HL-60/S4 treated with phorbol 12-myristate 13-acetate at 8.2 ng/mL for 4 days and 3 days (cell line): ENCODE data around the gene KAT14.
"Not testable (repeated sequence)": the region's sequence is repeated elsewhere in the genome, so short reads cannot be mapped to it uniquely, and the experiment has no call there.

Experiments used
- in situ Hi-C: fragments of 300-500 bp; cut with MboI; formaldehyde crosslinking; loops from 2 replicates; pipeline ENCODE4 v1.15.0; 2022; ENCODE audit warnings: low sequenced_read_pairs

The KAT14 gene, protein sequence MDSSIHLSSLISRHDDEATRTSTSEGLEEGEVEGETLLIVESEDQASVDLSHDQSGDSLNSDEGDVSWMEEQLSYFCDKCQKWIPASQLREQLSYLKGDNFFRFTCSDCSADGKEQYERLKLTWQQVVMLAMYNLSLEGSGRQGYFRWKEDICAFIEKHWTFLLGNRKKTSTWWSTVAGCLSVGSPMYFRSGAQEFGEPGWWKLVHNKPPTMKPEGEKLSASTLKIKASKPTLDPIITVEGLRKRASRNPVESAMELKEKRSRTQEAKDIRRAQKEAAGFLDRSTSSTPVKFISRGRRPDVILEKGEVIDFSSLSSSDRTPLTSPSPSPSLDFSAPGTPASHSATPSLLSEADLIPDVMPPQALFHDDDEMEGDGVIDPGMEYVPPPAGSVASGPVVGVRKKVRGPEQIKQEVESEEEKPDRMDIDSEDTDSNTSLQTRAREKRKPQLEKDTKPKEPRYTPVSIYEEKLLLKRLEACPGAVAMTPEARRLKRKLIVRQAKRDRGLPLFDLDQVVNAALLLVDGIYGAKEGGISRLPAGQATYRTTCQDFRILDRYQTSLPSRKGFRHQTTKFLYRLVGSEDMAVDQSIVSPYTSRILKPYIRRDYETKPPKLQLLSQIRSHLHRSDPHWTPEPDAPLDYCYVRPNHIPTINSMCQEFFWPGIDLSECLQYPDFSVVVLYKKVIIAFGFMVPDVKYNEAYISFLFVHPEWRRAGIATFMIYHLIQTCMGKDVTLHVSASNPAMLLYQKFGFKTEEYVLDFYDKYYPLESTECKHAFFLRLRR

DNA sequence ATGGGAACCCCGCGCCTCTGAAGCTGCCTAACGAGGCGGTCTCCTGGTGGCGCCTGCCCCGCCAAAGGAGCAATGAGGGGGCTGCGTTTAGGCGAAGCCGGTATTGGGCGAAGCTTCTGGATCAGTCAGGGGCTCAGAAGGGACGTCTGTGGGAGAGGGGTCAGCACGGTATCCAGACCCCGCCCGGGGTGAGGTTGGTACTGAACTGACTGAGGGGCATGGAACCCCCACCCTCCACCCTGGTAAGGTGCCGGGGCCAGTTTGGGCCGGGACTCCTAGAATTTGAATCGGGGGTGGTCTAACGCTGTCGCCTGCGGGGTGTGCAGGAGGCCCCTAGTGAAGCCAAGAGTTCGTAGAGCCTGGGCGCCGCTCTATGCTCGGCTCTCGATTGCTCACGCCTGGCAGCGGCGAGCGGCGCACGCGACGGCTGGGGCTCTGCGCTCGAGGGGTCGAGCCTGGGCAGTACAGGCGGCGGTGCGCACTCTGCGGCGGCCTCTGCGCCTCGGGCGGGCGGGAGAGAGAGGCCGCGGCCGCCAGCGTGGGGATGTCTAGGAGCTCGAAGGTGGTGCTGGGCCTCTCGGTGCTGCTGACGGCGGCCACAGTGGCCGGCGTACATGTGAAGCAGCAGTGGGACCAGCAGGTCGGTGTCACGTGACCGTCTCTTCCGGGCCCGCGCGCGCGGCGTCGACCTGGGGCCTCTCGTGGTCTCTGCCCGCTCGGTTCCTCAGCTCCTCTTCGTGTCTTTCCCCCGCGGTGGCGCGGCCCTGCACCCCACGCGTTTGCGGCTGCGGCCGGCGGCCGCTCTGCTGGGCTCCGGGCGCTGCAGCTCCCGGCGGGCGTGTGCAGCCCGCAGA lies at the start of gene KAT14, which contains the start of gene PET117:
Gene KAT14 (plus strand): TSS at position 452 of the 854 bp plus-strand sequence. CDS start 4,798 bp downstream, outside the sequence.
Gene PET117 (plus strand): TSS at position 452 of the 854 bp plus-strand sequence. CDS start 93 bp downstream, at position 545.
- in situ Hi-C loops = no loop called here

DNA sequence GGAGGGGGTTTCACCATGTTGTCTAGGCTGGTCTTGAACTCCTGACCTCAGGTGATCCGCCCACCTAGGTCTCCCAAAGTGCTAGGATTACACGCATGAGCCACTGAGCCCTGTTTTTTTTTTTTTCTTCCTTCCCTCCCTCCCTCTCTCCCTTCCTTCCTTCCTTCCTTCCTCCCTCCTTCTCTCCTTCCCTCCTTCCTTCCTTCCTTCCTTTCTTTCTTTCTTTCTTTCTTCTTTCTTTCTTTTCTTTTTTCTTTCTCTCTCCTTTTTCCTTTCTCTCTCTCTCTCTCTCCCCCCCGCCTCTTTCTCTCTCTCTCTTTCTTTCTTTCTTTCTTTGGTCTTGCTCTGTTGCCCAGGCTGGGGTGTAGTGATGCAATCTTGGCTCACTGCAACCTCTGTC lies 49.4 kb upstream of the KAT14 start:
- in situ Hi-C loops = not testable (repeated sequence)

DNA sequence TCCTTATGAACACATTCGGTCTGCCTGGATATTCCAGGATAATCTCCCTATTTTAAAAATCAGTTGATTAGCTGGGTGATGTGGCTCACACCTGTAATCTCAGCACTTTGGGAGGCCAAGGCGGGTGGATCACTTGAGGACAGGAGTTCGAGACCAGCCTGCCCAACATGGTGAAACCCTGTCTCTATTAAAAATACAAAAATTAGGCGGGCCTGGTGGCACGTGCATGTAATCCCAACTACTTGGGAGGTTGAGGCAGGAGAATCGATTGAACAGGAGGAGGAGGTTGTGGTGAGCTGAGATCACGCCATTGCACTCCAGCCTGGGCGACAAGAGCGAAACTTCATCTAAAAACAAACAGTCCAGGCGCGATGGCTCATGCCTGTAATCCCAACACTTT lies 48.8 kb upstream of the KAT14 start:
- in situ Hi-C loops = not testable (repeated sequence)

DNA sequence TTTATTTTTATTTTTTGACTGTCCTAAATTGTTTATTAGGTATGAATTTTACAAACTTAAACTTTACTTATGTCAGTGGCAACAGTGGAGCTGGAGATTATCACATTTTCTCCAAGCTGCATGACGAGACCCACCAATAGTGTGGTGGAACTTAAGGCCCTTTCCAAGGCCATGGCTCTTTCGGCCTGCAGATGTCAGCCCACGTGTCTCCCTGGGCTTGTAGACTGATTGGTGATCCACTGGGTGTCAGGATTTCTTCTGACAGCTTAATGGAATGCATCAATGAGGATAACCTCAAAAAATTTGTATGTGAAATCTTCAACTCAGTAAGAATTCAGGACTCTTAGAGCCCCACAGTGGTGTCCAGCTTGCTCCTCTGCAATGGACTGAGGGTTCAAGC lies 47.6 kb upstream of the KAT14 start:
- in situ Hi-C loops = no loop called here

DNA sequence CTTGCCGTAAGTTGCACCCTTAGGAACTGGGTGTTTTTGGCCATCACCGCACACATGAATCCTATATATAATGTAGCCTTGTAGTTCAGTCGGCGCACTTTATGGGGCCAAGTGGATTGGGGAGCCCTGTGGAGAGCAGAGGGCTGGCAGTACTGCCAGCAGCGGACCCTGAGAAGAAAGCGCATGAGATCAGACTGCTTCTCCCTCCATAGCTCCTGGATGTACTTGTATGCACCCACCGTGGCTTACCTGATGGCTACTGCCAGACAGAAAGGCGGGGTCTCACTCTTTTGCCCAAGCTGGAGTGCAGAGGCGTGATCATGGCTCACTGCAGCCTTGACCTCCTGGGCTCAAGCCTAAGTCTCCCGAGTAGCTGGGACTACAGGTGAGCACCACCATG lies 47.2 kb upstream of the KAT14 start:
- in situ Hi-C loops = no loop called here

DNA sequence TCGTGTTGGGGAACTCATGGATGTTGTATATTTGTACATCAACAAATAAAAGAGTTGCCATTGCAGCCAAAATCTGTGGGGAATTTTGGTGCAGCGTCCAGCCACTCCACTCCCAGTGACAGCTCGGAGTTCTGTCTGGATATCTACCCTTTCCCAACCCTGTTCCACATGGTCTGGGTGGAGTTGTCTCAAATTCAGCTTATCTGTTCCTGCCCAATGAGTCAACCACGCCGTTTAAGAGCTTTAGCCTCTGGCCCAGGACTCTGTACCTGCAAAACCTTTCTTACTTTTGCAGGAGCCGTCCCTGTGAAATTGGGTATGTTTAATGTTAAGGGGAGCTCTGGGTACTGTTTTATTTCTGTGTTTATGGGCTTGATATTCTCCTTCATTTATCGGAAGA lies 46.0 kb upstream of the KAT14 start:
- in situ Hi-C loops = no loop called here

DNA sequence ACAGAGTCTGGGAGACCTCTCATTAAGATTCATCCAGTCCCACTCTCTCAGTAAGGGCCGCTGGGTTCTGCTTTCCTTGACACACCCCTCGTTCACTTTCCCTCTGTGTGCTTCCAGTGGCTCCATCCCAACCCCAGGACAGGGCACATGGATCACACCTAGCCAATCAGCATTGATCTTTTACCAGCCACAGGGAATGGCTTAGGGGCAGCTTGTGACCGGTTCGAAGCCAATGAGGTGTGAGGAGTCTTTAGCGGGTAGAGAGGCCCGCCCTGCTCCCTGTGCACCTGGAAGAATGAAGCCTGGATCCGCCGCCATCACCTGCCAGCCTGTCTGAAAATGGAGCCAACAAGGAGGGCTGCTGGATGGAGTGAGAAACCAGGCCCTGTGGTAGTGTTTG lies 44.8 kb upstream of the KAT14 start:
- in situ Hi-C loops = no loop called here

DNA sequence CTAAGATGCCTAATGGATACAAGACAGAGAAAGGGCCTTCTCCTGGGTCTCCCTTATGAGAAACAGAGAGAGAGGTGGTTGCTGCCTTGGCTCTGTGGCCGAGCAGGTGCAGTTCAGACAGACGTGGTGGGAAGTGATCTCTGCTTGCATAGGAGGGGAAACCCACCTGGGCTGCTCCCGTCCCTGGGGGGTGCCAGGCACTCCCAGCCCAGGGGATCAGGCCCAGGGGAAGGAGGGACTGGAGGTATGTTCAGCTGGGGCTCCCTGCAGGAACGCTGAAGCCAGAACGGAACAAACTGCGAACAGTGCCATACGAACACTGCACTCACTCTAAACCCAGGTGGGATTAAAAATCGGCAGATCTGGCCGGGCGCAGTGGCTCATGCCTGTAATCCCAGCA lies 44.3 kb upstream of the KAT14 start:
- in situ Hi-C loops = no loop called here

DNA sequence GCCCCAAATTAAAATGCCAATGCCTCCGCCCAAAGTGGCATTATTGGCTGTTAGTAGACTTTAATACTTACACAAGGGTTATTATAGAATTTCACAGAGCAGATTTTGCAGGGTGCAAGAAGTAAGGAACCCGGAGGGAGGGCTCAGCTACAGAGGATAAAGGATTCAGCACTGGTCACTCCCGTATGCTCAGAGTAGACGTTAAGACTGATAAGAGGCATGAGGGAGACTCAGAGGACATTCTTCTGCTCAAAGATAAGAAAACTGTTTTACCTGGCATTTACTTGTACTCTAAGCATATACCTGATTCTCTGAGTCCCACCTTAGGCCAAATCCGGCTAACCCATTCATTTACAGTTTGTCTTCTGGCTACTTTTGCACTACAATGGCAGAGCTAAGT lies 43.5 kb upstream of the KAT14 start:
- in situ Hi-C loops = no loop called here

DNA sequence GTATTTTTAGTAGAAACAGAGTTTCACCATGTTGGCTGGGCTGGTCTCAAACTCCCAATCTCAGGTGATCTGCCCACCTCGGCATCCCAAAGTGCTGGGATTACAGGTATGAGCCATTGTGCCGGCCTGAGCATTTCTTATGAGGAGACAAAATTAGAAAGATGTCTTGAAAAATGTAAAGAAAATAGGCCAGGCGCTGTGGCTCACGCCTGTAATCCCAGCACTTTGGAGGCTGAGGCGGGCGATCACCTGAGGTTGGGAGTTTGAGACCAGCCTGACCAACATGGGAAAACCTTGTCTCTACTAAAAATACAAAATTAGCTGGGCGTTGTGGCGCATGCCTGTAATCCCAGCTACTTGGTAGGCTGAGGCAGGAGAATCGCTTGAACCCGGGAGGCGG lies 37.1 kb upstream of the KAT14 start:
- in situ Hi-C loops = not testable (repeated sequence)

DNA sequence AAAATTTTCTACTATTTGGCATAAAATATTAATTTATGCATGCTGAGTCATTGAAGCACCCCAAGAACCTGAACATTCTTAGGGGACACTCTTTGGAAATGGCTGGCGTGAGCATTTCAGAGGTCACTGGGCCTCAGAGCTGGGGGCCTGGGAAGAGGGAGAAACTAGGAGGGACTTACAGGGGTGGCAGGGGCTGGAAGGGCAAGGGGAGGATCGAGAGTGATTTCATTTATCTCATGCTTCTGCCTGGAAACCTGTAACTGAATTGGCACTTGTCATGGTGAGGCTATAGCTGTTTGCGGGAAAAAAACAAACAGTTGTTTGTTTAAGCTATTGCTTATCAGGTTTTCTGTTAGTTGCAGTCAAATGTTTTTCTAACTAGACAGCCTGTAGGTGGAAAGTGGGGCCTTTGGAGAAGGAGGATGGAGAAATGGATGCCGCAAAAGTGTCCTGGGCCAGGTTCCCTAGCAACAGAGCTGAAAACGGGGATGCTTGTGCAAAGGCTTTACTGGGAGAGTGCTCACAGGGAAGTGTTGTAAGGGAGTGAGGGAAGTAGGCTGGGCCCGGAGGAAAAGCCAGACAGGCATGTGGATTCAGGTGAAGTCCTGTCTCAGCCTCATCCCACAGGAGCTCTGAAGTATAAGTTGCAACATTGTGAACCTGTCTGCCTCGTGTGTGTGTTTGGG lies 36.4 kb upstream of the KAT14 start:
- in situ Hi-C loops = no loop called here

DNA sequence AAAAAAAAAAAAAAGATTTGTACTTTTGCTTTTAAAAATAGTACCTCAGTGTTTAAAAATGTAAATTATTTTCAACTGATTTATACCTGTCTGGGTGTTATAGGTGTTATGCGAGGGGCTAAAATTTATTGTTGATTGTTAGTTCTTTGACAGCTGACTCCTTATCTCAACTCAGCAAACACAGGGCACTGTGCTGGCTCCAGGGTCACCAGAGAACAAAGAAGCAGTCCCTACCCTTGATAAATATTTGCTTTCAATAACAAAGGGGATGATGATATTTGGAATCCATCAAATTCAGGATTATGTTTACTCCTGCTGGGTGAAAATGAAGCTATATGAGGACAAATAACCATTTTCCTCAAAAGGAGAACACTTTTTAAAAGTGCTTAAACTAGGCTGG lies 34.2 kb upstream of the KAT14 start:
- in situ Hi-C loops = no loop called here

DNA sequence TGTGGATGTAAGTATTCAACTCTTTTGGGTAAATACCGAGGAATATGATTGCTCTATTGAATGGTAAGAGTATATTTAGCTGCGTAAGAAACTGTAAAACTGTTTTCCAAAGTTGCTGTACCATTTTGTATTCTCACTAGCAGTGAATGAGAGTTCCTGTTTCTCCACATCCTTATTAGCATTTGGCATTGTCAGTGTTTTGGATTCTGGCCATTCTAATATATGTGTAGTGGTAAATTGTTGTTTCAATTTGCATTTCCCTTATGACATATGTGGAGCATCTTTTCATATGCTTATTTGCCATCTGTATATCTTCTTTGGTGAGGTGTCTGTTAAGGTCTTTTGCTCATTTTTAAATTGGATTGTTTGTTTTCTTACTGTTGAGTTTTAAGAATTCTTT lies 29.3 kb upstream of the KAT14 start:
- in situ Hi-C loops = no loop called here

DNA sequence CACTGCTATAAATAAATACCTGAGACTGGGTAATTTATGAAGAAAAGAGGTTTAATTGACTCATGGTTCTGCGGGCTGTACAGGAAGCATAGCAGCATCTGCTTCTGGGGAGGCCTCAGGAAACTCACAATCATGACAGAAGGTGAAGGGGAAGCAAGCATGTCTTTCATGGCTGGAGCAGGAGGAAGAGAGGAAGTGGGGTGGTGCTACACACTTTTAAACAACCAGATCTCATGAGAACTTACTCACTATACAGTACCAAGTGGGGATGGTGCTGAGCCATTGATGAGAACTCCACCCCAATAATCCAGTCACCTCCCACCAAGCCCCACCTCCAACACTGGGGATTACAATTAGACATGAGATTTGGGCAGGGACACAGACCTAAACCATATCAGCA lies 9.1 kb upstream of the KAT14 start:
- in situ Hi-C loops = not testable (repeated sequence)

DNA sequence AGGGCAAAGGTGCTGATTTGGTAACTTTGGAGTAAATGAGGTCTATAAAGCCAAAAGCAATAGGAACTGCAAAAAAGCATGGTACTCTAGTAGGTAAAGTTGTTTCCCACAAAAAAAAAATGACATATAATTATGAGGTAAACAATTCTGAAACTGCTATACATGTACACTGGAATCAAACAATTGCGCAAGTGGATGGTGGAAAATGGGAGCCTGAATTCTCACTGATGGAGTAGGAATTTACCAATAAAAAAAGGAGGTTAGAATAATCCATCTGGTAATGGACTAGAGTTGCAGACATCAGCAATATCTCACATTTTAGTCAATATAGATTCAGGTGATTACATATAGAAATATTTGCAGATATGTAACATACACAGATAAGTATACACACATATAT lies 5.0 kb upstream of the KAT14 start:
- in situ Hi-C loops = no loop called here

DNA sequence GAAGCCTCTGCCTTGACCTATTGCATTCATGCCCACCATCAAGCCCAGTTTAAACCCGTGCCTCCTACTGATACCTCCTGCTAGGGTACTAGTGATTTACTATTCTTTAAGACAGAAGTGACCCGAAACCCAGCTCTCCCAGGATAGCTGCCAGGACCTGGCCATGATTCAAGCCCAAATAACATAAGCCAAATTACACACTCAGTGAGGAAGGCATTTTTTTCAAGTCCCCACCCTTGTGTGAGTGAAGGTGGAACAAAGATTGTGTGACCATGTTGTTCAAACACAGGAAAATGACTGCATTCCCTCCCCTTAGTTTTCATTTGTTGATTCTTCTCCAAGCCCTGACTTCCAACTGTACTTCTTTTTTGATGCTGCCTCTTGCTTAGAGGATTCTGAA lies 3.7 kb upstream of the KAT14 start:
- in situ Hi-C loops = no loop called here

DNA sequence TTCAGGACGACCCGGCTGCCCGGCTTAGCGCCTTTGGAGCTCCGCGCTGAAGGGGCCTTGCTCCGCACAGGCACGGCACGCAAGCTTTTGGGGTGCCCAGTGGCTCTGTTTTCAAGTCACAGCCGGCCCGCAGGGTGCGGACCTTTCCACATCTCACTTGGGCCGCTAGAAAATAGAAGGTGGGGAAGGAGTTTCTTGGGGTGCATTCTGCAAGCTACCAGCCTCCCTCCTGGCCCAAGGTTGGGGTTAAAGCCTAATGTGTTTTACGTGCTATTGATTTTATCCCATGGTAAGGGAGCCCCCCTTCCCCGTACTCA lies 561 bp downstream of the KAT14 start:
- in situ Hi-C loops = no loop called here

DNA sequence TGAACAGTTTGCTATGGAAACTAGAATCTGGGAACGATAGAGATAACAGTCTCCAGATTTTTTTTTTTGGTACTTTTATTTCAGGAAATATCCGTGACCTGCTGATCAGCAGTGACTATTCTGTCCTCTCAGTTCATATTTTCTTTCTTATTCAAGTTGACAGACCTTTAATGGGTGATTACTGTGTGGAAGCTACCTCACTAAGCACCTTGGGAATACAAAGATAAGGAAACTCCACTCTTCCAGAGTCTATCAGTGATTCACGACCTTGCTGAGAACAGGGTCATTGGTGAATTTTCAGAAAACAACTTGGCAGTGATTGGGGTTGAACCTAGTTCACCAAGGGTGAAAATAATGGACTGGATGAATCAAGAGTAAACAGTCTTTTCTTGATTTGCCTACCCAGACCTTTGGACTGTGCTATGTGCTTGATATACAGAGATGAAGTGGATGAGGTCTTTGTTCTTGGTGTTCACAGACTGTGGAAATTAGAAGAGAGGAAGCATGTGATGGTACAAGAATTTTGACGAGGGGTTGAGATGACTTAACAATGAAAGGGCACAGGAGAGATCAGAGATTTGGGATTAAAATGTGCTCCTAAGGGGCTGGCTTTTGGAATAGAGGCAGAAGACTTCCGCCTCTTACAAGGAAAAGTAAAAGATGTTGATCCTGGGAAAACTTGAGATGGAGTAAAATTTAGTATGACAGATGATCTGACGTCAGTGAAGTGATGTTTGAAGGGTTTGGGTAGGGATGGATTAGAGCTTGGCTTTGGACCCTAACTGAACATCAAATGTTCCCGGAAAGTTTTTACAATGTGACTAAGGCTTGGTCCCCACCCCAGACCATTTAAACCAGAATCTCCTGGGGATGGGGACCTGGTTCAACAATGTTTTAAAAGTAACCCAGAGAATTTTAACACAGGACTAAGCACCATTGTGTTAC lies 1.2 kb downstream of the KAT14 start:
- in situ Hi-C loops = no loop called here

DNA sequence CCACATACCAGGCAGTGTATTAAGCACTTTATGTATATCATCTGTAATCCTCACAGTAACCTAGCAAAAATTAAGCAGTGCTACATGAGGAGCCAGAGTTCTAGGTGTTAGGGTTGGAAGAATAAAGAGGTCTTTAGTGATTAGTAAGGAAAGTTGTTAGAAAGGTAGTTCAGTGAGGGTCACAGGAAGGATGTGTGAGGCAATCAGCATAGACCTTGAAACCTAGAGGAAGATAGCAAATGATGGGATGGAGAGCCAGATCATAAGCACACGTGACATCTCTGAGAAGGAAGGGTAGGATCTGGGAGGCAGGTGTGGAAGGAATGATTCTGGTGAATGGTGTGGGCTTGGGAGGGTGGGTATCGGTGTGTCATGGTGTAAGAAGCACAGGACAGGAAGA lies 2.2 kb downstream of the KAT14 start:
- in situ Hi-C loops = no loop called here
